GM12878 (cell line): ENCODE results near the gene TMED5.

Experiments
- EZH2 ChIP-seq: IDR thresholded peaks from 2 replicates; pipeline ENCODE4 v1.6.1; 2012; ENCODE audit warnings: low read depth, mild to moderate bottlenecking, control low read depth, inconsistent platforms, low read length, borderline replicate concordance; ENCODE audit not compliant: control insufficient read depth
- MEF2B ChIP-seq: fragments of 450-650 bp; IDR thresholded peaks from 2 replicates; pipeline ENCODE4 v1.6.1; 2018; ENCODE audit warnings: mild to moderate bottlenecking, moderate library complexity; ENCODE audit not compliant: partially characterized antibody, poor library complexity, severe bottlenecking
- MYC ChIP-seq: IDR thresholded peaks from 2 replicates; pipeline ENCODE4 v1.6.1; 2011; ENCODE audit warnings: mild to moderate bottlenecking, low read length, moderate library complexity, inconsistent platforms; ENCODE audit not compliant: insufficient read depth, insufficient replicate concordance, insufficient read length, severe bottlenecking
- TF ChIP-seq, protein P1 (sequence below), 3 experiments: IDR thresholded peaks in 2 of 3; conservative IDR thresholded peaks in 1 of 3; 2 replicates each; pipeline ENCODE4 v1.5.1; 2011; ENCODE audit warnings: low read depth in 3 of 3, low read length in 3 of 3, mild to moderate bottlenecking in 3 of 3, control low read depth in 2 of 3, moderate library complexity in 2 of 3, inconsistent platforms in 1 of 3, mixed read lengths in 1 of 3; ENCODE audit not compliant: control insufficient read depth in 2 of 3, insufficient read depth in 1 of 3; ENCODE audit errors: extremely low read depth in 1 of 3

DNA sequence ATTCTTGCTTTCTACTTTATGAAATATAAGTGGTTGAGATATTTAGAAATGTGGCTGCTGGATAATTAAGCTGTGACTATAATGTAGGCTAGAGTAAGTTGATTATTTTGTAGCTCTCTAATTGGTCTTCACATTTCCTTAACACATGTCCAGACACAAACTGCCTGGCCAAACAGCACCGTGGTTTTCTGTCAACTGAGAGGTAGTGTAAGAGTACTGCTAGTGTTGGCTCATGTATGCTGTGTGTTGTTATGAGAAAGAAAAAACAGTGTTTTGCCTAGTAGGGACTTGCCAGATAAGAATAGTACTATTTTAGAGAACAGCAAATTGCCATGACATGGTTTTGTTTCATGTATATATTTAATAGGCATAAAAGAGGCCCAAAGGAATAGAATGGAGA lies 37.1 kb downstream of the TMED5 start:
- TF ChIP-seq EZH2 (no peak), MYC (no peak), MEF2B (no peak)
- TF ChIP-seq, protein P1, sequence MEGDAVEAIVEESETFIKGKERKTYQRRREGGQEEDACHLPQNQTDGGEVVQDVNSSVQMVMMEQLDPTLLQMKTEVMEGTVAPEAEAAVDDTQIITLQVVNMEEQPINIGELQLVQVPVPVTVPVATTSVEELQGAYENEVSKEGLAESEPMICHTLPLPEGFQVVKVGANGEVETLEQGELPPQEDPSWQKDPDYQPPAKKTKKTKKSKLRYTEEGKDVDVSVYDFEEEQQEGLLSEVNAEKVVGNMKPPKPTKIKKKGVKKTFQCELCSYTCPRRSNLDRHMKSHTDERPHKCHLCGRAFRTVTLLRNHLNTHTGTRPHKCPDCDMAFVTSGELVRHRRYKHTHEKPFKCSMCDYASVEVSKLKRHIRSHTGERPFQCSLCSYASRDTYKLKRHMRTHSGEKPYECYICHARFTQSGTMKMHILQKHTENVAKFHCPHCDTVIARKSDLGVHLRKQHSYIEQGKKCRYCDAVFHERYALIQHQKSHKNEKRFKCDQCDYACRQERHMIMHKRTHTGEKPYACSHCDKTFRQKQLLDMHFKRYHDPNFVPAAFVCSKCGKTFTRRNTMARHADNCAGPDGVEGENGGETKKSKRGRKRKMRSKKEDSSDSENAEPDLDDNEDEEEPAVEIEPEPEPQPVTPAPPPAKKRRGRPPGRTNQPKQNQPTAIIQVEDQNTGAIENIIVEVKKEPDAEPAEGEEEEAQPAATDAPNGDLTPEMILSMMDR (IDR thresholded peaks at IDR 0.05 in 2 of 3, conservative IDR thresholded peaks at IDR 0.05 in 1 of 3; ENCODE audit: control insufficient read depth in 2 of 3, extremely low read depth in 1 of 3, insufficient read depth in 1 of 3, low read depth in 3 of 3, low read length in 3 of 3), result no peak
